Activated CD4-positive, alpha-beta T cell treated with anti-CD3 and anti-CD28 coated beads, Interleukin-2, amount 50 U/mL, for 48 hours (primary cell): Measurements from ENCODE around the gene PHACTR1.

ENCODE experiments used
- DNase-seq, 2 experiments: peaks; one replicate each; pipeline ENCODE4 v3.0.0-alpha.2; 2020

The PHACTR1 gene

DNA sequence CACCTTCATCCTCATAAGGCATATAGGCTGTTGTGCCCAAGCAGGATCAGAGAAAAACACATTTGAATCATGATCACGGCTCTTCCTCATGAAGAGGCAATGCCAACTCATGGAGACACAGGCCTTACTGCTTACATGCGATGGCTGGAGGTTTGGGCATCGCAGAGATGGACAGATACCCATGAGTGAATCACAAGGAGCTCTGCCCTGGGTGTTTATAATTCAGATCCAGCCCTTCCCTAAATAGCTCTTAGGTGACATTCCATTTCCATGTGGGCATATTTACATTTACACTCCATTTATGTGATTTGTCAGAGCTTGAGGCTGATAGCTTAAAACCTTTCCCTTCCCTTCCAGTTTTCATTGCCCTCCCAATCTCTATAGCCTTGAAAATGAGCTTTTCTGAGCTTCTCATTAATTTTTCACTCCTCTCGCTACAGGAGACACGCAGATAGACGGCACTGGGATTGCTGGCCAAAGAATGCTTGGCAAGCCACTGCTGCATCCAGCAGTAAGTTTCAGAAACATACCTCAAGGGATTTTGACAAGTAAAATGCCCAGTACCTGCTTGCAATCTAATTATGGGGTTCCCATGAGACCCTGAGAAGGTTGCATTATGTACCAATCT is 362.6 kb downstream of the PHACTR1 start:
- no peak for DNase-seq

DNA sequence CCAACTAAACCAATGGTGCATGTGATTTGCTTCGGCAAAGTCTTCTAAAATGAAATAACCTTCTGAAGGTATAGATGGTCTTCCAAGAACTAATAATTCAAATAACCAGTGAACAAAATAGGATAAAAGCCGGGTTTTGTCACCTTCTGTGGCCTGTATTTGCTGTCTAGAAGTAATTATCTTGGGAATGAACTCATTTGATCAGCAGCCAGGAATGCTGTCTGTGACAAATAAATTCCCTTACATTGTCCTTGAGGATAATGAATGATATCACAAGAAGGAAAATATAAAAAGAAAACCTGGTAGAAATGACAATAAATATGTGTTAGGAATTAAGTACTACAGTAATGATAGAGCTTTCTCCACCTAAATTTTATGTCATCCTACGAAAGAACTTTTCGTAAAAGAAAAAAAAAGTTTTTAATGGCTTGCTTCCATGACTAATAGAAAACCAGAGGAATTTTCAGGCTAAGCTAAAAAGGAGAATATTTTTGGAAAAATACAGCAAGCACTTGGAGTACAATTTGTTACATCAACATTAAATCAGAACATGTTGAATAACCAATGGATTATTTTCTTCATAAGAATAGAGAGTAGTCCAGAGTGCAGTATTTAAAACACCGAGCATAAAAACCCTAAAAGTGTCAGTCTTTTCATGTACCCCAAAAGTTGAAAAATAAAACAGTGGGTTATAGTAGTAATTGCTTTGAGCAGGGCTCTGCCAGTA is 364.1 kb downstream of the PHACTR1 start:
- DNase-seq, result no peak

DNA sequence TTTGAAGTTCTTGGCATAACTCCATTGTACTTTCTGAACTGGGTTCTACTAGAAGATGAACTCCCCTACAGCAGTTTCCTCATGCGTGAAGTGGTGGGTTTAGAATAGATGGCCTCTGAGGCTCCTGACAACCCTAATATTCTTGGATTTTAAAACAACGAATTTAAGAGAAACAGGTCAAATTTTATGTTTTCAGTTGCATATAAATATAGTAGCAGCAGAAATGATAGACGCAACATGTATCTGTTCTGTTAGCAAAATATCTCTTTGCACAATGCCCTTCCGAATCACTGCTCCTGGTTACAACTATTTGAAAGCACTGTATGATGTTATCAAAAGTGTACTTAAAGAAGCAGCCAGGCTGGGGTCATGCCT is 364.6 kb downstream of the PHACTR1 start:
- DNase-seq, result no peak

DNA sequence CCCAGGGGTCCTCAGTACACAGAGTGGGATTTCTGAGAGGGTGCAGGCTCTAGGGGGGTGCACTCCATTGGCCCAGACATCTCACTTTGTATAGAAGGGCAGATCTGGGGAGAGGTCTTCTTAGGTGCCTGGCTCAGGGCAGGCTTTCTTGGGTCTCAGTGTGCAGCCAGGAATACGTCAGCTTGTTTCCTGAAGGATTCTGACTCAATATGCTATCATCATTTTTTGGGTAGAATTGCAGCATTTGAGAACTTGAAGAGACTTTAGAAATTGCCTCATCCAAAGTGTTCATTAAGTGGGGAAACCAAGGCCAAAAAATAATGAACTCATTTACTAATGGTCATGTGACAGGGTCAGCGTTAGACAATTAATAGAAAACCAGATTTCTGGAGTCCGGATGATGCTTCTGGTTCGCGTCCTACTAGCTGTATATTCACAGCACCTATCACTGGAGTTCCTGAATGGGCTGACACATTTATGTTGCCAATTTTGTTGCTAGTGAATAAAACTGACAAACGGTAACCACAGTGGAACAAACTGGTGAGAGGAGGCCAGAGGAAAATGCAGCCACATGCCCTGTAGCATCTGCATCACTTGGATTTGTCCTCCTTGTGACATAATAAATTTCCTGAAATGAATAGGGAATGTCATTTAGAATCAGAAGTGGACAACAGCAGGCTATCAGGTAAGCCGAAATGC is 372.9 kb downstream of the PHACTR1 start:
- no peak for DNase-seq

DNA sequence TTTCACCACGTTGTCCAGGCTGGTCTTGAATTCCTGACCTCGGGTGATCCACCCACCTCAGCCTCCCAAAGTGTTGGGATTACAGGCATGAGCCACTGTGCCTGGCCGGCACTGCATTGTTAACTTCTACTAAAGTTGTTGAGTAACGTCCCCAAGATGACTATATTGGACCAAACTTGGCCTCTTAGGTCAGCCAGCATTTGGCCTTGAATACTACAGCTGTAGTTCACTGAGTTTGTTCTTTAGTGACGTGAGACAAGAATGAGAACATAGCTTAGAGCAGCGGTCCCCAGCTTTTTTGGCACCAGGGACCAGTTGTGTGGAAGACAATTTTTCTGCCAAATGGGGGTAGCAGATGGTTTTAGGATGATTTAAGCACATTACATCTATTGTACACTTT is 374.6 kb downstream of the PHACTR1 start:
- no peak for DNase-seq

DNA sequence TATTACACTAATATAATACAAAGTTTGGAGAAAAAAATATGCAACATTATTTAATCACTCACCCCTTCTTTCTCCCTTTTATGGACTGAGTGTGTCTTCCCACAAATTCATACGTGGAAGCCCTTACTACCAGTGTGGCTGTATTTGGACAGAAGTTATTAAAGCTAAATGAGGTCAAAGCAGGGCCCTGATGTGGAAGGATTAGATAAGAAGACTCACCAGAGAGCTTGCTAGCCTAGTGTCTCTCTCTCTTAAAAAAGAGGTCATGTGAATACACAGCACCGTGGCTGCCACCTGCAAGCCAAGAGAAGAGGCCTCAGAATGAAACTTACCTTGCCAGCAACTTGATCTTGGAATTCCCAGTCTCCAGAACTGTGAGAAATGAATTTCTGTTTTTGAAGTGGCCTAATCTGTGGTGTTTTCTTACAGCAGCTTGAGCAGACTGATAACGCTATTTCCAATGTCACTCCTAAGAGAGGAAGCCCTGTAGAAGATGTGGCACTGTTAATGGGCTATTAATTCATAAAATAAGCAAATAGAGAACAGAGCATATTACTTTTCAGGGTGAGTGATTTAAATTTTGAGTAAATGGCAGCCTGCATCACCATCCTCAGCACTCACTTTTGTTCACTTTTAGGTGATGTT is 378.3 kb downstream of the PHACTR1 start:
- DNase-seq, result no peak

DNA sequence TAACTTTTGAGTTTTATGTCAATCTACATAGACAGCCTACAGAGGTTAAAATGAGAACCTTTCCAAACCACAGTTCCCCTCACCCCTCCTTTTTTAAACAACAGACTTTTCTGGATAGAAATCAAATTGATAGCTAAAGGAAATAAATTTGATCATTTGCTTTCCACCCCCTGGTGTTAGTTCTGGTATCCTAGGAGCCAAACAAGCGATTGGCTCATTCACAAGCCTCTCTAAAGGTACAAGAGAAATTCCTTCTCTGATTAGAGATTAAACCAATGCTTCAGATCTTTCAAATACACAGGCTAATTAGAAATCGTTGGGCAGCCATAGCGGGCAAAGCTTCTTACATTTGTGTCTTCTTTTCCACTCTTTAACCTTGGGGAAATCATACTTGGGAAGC is 379.5 kb downstream of the PHACTR1 start:
- DNase-seq, result no peak

DNA sequence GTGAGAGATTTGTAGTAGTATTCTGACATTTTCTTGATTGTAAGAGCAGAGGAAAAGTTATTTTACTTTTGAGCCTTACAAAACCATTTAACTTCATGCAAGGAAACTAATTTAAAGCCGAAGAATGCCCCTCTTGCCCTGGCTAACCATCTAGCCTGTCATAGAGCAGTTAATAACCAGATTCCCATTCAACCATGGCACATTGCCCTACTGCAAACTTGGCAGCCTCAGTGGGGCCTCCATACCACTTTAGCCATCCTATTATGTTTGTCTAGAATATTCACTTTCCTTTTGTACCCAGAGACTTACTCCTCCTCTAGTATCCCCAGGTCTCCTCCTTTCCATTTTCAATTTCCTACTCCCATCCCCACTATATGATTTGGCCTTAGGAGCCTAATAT is 380.9 kb downstream of the PHACTR1 start:
- DNase-seq, result no peak

DNA sequence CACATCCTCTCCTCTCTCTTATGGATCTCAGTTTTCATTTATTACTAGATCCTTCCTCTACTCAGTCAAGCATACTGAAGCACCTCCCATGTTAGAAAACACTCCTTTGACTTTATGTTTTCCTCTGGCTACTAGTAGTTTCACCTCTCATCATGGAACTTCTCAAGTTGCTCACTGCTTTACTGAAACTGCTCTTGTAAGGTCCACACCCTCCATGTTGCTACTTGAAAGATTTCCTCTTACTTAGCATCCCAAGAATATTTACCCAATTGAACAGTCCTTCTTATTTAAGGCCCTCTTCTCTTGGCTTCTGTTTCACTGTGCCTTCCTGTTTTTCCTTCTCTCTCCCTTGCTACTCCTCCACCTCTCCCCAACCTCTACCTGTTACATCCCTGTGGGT is 381.4 kb downstream of the PHACTR1 start:
- DNase-seq, result no peak

DNA sequence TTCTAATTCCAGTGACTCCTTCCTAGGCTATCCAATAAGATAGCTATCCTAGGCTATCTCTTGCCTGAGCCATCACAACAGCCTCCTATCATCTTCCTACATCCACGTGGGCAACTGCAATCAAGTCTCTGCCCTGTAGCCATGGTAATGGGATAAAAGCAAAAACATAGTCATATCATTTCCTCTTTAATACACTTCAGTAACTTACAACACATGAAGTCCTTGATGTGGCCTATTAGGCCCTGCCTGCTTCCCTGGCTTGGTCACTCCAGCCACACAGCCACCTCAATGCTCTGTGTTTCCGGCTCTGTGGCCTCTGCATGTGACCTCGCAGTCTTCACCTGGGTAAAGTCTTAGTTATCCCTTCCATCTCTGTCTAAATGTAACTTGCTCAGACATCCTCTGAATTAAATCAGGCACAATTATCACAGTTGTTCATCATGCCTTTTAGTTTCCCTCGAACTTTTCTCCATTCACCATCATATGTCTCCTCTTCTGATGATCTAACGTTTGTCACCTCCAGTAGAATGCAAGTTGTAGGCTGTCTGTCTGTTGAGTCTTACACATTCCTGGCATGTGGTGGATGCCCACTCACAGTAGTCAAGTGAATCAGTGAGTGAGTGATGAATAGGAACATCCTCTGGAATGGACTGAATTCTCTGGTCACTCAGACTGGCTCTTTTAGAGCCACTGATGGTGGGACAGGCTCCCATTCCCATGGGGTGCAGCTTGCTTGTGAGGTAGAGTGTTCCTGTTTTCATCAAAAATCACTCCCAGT is 382.4 kb downstream of the PHACTR1 start:
- no peak for DNase-seq

DNA sequence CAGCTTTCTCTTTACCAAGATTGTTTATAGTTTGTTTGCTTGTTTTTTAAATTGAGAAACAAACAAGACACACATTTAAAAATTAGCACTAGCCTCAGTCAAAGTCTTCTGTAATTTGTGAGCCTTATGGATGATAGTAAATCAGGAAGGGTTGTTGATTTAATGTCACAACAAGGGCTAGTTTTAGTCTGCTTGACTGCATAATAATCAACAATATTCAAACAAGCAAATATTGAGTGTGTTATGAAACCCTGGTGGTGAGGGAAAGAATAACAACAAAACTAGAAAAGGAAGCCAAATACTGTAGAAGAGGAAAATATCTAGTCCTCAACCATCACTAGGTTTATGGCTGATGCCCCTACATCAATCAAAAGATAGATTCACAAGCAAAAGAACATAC is 383.2 kb downstream of the PHACTR1 start:
- DNase-seq, result no peak

DNA sequence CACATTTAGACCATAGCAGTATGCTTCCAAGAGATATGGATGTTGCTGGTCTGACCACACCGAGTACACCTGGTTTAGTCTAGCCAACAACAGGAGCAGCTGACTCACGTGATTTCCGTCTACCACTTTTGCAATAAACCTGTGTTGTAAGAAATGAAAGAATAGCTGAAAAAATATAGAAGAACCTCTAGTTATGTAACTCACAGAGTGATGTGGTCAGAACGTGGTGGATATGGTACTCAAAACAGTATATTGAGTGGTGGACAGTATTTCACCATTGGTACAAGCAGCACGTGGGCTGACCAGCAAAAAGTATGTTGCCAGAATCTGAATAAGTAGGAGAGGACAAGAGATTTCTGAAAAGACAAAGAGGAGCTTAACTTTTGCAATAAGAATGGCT is 384.8 kb downstream of the PHACTR1 start:
- no peak for DNase-seq

DNA sequence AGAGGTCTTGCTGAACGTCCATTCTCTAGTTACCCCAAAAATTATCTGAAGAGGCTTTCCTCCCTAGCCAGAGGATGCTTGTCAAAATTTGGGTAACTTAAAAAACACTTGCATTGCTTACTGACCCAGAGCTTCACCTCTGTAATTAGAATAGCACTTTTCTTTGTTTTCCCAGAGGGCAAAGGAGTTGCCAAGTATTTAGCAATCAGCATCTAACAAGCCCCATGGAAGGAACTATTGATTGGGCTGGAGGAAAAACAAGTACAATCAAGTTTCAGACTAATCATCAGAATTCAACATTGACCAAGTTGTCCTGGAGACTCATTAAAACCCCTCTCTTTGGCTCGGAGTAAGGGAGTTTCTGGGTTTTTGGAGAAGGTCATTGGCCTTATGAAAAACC is 385.4 kb downstream of the PHACTR1 start:
- no peak for DNase-seq

DNA sequence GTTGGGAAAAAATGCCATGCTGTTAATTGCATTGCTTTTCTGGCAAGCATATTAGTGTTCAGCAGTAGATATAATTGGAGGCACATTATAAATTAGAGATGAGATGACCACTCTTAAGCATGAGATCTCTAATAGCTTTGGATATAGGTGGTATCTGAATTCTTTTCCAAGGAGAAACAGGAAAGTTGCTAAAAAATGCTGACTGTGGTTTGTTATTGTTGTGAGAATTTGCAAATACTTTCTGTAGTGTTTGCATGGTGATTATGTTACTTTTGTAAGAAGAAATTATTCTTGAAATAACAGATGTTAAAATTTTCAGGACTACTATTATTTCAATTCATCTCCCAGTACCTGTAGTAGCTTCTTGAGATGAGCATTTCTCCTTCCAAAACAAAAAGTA is 386.6 kb downstream of the PHACTR1 start:
- DNase-seq, result no peak

DNA sequence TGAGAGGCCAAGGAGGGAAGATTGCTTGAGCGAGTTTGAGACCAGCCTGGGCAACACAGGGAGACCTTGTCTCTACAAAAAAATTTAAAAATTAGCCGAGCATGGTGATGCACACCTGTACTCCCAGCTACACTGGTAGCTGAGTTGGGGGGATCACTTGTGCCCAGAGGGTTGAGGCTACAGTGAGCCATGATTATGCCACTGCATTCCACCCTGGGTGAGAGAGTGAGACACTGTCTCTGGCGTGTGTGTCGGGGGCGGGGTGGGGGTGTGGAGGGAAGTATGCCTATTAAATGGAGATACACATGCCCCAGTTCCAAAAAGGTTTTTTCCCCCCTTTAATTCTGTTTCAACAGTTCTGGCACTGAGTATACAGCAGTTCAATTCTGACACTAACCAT is 388.6 kb downstream of the PHACTR1 start:
- no peak for DNase-seq

DNA sequence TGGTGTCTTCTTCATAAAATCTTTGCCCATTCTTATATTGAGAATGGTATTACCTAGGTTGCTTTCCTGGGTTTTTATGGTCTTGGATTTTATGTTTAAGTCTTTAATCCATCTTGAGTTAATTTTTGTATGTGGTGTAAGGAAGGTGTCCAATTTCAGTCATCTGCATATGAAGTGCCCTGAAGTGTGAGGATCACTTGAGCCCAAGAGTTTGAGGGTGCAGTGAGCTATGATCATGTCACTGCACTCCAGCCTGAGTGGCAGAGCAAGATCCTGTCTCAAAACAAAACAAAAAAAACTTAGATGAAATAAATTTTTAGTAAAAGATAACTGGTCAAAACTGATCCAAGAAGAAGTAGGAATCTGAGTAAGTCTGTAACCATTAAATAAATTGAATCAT is 396.4 kb downstream of the PHACTR1 start:
- no peak for DNase-seq

DNA sequence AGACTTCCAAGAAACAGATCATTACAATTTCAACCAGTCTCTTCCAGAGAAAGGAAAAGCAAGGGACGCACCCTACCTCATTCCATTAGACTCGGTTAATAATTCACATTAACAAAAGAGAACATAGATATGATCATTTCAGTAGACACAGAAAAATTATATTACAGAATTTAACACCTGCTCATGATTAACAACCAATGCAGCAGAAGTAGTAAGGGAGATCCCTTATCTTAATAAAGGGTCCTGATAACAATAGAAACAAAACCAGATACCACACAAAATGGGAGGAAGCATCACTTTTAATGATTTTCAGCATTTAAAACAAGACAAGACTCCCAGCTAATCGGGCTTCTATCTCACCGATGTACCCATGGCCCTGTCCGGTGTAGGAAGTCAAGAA is 396.8 kb downstream of the PHACTR1 start:
- no peak for DNase-seq

DNA sequence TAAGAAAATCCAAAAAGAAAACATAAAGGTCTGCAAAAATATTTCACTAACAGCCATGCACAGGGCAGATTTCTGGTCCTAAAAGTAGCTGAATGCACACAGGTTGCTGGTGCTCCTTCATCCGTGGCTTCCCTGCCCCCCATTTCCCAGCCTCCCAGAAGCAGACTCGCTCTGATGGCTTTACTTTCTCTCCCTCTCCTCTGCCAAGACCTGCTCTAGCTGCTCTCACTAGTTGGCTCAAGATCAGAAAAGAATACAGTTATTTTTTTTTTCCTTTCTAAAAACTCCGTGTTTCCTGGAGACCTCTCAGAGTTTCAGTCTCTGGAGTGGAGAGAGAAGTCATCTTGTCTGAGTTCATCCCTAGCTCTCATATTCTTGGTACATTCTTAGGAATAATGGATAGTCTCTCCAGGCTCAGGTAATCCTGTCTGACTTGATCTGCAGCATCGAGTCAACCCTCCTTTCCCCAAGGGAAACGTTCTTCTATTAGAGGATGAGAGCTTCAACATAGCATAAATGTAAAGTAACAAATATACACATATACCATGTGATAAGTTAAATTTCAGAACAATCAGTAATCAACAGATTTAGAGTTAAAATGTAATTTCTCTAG is 397.5 kb downstream of the PHACTR1 start:
- no peak for DNase-seq

DNA sequence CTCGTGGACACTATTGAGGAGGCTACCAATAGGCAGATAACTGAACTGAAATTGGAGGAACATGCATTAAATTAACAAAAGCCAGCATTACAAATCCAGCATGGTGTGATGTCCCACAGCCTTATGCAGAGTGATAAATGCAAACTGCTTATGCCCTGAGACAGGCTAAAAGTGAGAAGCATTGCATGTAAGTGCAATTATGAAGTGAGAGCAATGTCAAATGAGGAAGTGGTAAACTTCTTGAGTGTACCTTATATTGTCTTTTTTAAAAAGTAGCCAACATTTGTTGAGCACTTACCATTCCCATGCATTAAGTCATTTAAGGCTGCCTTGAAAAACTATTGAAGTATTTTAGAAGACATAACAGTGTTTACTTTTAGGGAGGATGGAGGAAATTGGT is 399.6 kb downstream of the PHACTR1 start:
- no peak for DNase-seq

DNA sequence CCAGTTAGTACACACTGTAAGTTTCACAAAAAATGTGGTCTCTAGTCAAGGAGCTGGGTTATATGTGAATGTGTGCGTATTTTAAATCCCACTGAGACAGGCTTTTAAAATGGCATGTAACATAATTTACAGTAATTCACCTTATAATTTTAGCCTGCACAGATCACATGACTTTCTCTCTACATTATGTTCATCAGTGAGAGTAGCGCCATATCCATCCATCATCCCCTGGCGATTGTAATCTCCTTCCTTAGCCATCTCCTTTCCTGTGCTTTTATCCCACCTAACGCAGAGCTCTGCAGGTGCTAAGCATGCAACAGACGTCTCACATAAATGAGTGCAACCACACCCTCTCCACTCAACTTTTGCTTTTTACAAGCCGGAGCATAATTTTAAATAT is 401.0 kb downstream of the PHACTR1 start:
- DNase-seq, result no peak

DNA sequence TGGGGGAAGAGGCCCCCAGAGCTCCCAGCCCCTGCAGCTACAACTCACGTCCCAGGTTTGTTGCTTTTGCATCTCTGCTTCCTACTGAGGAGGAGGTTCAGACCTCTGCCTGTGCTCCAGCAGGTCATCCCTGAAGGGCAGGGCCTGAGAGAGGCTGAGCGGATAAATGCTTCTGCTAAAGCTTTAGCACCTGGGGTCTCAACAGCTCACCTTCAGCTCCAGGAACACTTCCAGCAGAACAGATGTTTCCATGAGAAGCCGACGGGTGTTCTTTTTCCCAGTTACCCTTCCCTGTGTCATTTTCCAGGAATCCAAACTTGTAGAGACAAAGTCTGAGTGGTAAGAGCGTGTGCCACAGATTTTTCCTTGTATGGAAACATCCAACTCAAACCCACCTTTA is 403.0 kb downstream of the PHACTR1 start:
- DNase-seq, result no peak
